GM21717 (cell line): ENCODE data around the gene SLC25A27.

Source experiments
- ATAC-seq: cut with Tn5 transposase; IDR thresholded peaks from one replicate; pipeline ENCODE4 v1.9.1; 2021; ENCODE audit warnings: mild to moderate bottlenecking, moderate library complexity; ENCODE audit not compliant: unreplicated experiment

The SLC25A27 gene

DNA sequence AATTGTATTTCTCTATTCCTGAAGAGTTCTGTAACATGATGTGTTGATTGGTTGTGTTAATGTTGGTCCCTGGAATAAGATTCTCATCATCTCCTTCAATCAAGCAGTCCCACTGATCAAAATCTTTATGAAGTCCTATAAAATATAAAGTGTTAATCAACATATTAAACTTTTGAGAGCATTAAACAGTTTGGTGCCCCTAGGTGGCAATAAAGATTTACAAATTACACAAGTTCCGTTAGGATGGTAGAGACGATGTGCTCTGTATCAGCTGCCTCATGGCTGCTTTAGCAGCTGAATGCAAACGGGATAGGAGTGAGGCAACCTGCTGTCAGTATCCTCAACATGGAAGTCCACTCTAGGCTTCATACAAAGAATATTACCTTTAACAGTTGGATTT lies 51.8 kb downstream of the SLC25A27 start:
- ATAC-seq = no peak

DNA sequence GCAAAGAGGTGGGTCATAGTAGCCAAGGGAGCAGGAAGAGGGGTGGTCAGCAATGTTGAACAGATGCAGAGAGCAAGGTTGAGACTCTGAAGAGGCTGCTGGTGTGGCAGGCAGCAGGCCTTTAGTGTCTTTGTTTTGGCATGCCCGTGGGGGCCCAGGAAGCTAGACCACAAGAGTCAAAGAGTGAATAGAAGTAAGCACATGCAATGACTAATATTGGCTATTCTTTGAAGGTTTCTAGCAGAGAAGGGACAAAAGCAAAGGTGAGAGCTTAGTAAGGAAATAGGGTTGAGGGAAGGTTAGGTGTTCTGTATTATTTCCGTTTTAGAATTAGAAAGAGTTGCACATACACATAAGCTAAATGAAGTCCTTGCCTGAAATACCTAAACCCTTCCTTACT lies 53.7 kb downstream of the SLC25A27 start:
- ATAC-seq = no peak

DNA sequence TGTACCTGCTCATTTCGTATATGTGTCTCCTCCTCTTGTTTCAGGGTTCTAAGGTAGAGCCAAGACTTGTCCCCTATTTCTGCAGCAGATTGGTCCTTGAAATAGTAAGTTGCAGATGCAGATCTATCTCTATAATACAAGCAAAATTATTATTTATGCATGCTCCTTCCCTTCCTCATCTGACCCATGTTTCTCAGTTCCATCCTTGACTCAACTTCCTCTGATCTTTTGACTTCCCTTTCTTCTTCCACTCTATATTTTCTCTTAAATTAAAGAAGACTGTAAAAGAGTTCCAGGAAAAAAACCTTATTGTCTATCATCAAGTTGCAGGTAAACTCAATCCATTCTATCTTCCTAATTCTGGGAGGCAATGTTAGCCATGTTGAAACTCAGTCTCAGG lies 58.7 kb downstream of the SLC25A27 start:
- ATAC-seq = no peak

DNA sequence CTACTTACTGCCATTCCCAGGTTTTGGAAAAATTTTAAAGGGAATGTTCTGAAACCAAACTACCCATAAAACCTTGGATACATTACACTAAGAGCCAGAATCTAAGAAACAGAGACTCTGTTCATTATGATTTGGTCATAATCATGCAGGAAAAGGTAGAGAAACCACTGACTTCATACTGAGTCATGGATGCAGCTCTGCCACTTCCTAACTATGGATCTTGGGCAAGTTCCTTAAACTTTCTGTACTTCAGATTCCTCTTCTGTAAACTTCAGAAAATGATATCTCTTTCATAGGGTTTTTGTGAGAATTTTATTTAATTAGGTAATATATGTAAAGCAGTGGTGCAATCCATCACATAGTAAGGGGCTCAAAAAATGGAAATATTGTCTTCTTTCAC lies 62.4 kb downstream of the SLC25A27 start:
- no peak for ATAC-seq

DNA sequence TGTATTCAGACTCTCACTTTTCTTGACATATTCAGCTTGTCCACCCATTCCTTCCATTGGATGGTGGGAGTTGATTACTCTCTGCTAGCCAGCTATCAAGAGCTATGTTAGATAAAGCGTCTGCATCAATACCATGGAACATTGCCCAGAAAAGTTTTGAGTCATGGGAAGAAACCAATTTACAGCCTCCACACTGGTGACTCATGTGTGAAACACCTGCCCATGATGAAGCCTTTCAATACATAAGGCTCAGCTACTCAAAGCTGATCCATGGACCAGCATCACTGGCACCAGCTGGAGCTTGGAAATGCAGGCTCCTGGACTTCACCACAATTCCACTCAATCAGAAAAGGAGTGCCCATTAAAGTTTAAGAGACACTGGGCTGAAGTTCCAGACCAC lies 66.3 kb downstream of the SLC25A27 start:
- ATAC-seq = no peak

DNA sequence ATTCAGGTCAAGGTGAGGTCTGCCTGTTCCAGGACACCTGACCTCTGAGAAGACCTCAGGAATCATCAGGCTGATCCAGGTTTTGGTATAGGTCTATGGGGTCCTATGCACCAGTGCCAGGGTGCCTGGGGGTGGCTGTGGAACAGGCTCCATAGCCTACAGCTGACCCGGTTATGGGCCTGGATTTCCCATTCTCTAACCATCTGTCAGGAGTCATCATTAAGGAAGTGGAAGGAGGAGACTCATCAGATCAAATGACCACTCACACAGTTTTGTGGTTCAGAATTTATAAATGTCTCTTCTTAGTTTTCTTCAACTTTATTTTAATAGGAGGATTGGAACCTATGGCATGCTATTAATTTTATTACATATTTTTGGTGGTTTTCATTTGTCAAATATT lies 67.6 kb downstream of the SLC25A27 start:
- no peak for ATAC-seq
